Measurements from ENCODE around the gene AKNAD1. TPM values are rescaled to one million over a fixed set of nuclear protein-coding genes. Genes with fewer than 3 reads are reported as not detected.

Gene AKNAD1
- total RNA-seq, 2 experiments from 2014 or later, result not detected

DNA sequence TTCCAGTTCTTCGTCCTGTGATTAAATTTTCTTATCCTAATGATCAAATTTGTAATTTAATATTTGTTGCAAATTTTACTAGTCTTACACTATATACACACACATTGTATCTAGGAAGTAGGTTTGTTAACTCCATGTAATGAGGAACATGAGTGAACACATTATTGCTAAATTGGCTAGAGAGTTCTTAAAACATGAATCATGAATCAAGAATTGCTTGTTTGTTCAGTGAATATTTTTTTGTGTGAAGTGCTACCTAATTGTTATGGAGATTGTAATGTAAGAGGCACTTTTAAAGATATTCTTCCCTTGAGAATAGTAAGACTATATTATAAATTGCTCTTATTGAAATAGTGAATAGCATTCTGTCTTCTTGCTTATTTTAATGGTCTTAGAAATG, 24.5 kb upstream of the AKNAD1 start:
- Mint-ChIP-seq H3K27me3 (no peaks in the 10 kb centered on the region), H3K4me3 (no peak overlapping the region), H3K4me1 (peaks cover 26% of the 10 kb centered on the region), H3K9me3 (no peaks in the 10 kb centered on the region), H3K27ac (no peak overlapping the region), H3K36me3 (ENCODE audit: low read depth) (peaks cover 3% of the 10 kb centered on the region)
- ChIA-PET POLR2A (interaction anchor here (1.0 kb wide), 1 partner anchor 199 kb away, joined by 3 read pairs; no protein-coding TSS in a partner anchor), CTCF (no interaction called here)
- no peak for DNase-seq

DNA sequence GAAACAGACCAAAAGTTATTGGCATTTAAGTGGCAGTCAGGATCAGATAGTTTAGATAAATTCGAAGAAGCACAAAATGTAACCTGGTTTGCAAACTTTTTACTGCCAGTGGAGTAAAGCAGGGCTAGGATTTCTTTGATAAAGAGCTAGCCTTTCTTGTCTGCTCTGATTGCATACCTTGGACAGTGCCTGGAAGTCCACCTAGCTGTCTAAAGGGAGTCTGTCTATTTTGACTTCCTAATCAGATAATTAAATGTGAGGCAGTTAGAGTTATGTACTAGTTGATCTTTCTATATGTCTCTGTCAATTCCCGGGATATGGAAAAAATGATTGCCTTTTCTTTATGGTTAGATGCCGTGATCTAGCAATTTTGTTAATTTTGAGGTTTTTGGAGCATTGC, 24.0 kb upstream of the AKNAD1 start:
- H3K4me1 Mint-ChIP-seq, result peaks cover 31% of the 10 kb centered on the region
- ChIA-PET POLR2A (interaction anchor here (1.0 kb wide), 1 partner anchor 198 kb away, joined by 3 read pairs; no protein-coding TSS in a partner anchor), CTCF (no interaction called here)
- no peaks in the 10 kb centered on the region for H3K27me3 Mint-ChIP-seq
- H3K36me3 Mint-ChIP-seq (ENCODE audit: low read depth), result peaks cover 3% of the 10 kb centered on the region
- no peak overlapping the region for H3K27ac Mint-ChIP-seq
- H3K4me3 Mint-ChIP-seq, result no peak overlapping the region
- DNase-seq, result no peak
- H3K9me3 Mint-ChIP-seq, result no peaks in the 10 kb centered on the region

DNA sequence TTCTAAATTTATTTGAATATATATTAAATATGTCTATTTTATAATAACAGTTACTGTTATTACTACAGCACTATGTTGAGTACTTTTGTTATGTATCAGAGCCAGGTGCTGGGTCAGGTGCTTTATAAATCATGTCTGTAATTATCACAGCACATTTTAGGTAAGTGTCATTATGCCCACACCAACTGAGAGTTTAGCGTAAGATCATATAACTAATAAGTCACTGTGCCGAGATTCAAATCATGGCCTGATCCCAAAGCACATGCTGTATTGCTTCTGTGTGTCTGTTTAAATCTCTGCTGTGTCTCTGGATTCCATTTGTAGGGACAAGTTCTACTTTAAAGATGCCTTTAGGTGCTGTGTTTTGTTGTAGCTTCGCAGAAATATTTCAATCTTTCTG, 21.8 kb upstream of the AKNAD1 start:
- no peak overlapping the region for H3K27ac Mint-ChIP-seq
- no peak for DNase-seq
- POLR2A ChIA-PET, result no interaction called here
- no peaks in the 10 kb centered on the region for H3K36me3 Mint-ChIP-seq (ENCODE audit: low read depth)
- H3K4me1 Mint-ChIP-seq, result peaks cover 35% of the 10 kb centered on the region
- CTCF ChIA-PET, result interaction anchor here (0.7 kb wide), 1 partner anchor 50 kb away, joined by 3 read pairs; no protein-coding TSS in a partner anchor
- H3K9me3 Mint-ChIP-seq, result no peaks in the 10 kb centered on the region
- H3K27me3 Mint-ChIP-seq, result no peaks in the 10 kb centered on the region
- no peak overlapping the region for H3K4me3 Mint-ChIP-seq

DNA sequence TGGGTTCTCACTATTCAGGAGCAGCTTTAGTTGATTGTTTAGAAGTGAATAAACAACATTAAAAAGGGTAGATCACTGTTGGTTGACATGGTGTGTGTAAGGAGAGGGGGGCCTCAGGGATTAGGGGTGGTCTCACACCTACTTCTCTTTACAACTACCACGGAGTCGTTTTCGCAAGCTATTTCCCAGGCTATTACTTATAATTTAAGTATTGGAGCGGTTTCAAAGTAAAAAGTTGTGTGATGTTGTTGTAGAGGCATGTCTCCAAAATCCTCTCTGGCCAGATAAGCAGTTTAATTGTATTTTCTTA, 21.2 kb upstream of the AKNAD1 start:
- ChIA-PET CTCF (interaction anchor here (0.7 to 0.9 kb wide), 2 partner anchors 26 to 49 kb away, joined by 3 read pairs; no protein-coding TSS in a partner anchor), POLR2A (interaction anchor here (0.7 kb wide), 1 partner anchor 16 kb away, joined by 3 read pairs; no protein-coding TSS in a partner anchor)
- H3K4me3 Mint-ChIP-seq, result peak overlapping the region; percentile 94
- peaks cover 2% of the 10 kb centered on the region for H3K27me3 Mint-ChIP-seq
- H3K36me3 Mint-ChIP-seq (ENCODE audit: low read depth), result no peaks in the 10 kb centered on the region
- DNase-seq, result no peak
- peaks cover 35% of the 10 kb centered on the region for H3K4me1 Mint-ChIP-seq
- H3K27ac Mint-ChIP-seq, result no peak overlapping the region
- H3K9me3 Mint-ChIP-seq, result no peaks in the 10 kb centered on the region

DNA sequence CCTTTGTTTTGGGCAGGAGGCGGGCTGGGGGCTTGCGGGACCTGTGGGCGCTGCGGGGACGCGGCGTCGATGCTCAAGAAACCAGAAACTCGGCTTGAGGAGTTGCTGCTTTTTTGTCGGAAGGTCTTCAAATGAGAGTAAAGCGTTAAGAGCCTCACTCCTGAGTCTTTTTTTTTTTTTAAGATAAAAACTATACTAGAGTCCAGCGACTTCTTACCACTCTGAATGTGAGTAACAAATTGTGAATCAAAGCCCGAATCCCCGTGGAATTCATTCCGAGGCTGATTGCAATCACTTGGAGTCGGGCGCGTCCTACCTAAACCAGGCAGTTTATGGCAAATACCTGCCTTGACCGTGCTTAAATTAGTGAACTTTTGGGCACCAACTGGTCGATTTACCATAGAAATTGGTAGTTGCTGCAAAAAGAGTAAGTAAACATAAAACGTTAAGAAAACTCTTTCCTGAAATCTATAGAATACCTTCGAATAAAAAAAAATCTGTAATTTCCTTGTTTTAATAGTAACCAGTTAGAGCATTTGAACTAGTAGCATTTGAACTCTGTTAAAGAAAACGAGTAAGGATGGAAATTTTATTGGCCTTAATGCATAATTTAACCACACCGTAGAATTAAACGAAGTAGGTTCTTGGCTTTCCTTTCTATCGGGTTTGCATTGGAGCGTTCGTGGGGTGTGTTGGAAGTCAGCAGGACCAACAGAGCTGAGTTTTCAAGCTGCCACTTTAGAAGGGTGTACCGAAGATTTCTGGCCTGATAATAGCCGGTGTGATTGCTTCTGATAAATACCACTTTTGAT, 20.7 kb upstream of the AKNAD1 start:
- peak overlapping the region; percentile 94 for H3K4me3 Mint-ChIP-seq
- ChIA-PET POLR2A (interaction anchor here (0.7 to 1.8 kb wide), 9 partner anchors 10 to 317 kb away, joined by 3 to 9 read pairs (median 4); partner anchors contain the start of genes CLCC1, EEIG2 and PRPF38B), CTCF (interaction anchor here (0.7 to 1.2 kb wide), 3 partner anchors 23 to 49 kb away, joined by 3 read pairs; no protein-coding TSS in a partner anchor)
- H3K27ac Mint-ChIP-seq, result peak overlapping the region; percentile 58
- H3K4me1 Mint-ChIP-seq, result peaks cover 35% of the 10 kb centered on the region
- H3K9me3 Mint-ChIP-seq, result no peaks in the 10 kb centered on the region
- H3K36me3 Mint-ChIP-seq (ENCODE audit: low read depth), result no peaks in the 10 kb centered on the region
- H3K27me3 Mint-ChIP-seq, result peaks cover 2% of the 10 kb centered on the region
- DNase-seq, result no peak

GRCh38 chr1:108871050-108871724, 14.3 kb upstream of the AKNAD1 start:
- no peak overlapping the region for H3K27ac Mint-ChIP-seq
- no peak for DNase-seq
- CTCF ChIA-PET, result interaction anchor here (1.0 to 1.1 kb wide), 2 partner anchors 13 to 43 kb away, joined by 3 read pairs; no protein-coding TSS in a partner anchor
- H3K27me3 Mint-ChIP-seq, result peaks cover 20% of the 10 kb centered on the region
- no peaks in the 10 kb centered on the region for H3K9me3 Mint-ChIP-seq
- POLR2A ChIA-PET, result no interaction called here
- H3K4me3 Mint-ChIP-seq, result no peak overlapping the region
- peaks cover 8% of the 10 kb centered on the region for H3K4me1 Mint-ChIP-seq
- no peaks in the 10 kb centered on the region for H3K36me3 Mint-ChIP-seq (ENCODE audit: low read depth)

DNA sequence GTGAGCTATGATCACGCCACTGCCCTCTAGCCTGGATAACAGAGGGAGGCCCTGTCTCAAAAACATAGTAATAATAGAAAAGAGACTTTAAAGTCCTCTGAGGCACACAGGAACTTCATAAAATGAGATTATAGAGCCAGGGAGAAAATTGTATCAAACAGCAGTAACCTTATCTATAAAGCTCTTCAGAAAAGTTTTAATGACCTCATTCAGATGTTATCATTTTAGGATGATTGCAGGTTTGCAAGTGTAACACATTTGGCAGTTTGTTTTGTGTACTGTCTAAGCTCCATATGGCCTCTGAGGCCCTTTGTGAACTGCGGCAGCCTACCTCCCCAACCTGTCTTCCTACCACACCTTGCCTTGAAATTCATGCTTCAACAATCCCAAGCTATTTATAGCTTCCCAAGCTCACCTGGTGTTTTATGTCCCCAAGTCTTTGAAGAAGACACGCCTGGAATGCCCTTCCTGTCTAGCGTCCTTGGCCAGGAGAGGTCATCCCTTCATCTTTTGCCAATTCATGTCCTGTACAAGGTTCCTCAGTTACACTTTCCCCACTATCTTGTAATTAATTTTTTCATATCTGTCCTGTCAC, 8.5 kb upstream of the AKNAD1 start:
- no peaks in the 10 kb centered on the region for H3K36me3 Mint-ChIP-seq (ENCODE audit: low read depth)
- POLR2A ChIA-PET, result interaction anchor here (0.6 to 2.1 kb wide), 2 partner anchors 11 to 46 kb away, joined by 3 to 7 read pairs; partner anchors contain the start of gene GPSM2
- peaks cover 7% of the 10 kb centered on the region for H3K4me1 Mint-ChIP-seq
- no peak overlapping the region for H3K27ac Mint-ChIP-seq
- CTCF ChIA-PET, result interaction anchor here (0.8 to 1.5 kb wide), 3 partner anchors 11 to 36 kb away, joined by 3 to 8 read pairs (median 3); partner anchors contain the start of gene GPSM2
- H3K4me3 Mint-ChIP-seq, result no peak overlapping the region
- peaks cover 20% of the 10 kb centered on the region for H3K27me3 Mint-ChIP-seq
- H3K9me3 Mint-ChIP-seq, result no peaks in the 10 kb centered on the region
- DNase-seq, result no peak

DNA sequence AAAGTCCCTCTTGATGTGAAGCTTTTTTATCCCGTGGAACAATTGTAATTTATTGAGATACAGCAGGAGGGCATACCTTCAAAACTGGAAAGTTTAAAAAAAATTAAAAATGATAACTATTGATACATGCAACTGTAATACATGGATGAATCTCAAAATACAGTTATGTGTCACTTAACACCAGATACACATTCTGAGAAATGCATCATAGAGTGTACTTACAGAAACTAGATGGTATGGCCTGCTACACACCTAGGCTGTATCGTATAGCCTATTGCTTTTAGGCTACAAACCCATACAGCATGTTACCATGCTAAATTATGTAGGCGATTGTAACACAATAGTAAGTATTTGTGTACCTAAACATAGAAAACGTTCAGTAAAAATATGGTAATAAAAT, 7.1 kb upstream of the AKNAD1 start:
- Mint-ChIP-seq H3K27me3 (peaks cover 20% of the 10 kb centered on the region), H3K4me1 (peaks cover 7% of the 10 kb centered on the region), H3K36me3 (ENCODE audit: low read depth) (no peaks in the 10 kb centered on the region), H3K9me3 (no peaks in the 10 kb centered on the region), H3K27ac (no peak overlapping the region), H3K4me3 (no peak overlapping the region)
- no peak for DNase-seq
- ChIA-PET CTCF (interaction anchor here (1.1 kb wide), 1 partner anchor 31 kb away, joined by 3 read pairs; no protein-coding TSS in a partner anchor), POLR2A (interaction anchor here (1.0 kb wide), 1 partner anchor 13 kb away, joined by 3 read pairs; the partner anchor contains the start of gene GPSM2)

DNA sequence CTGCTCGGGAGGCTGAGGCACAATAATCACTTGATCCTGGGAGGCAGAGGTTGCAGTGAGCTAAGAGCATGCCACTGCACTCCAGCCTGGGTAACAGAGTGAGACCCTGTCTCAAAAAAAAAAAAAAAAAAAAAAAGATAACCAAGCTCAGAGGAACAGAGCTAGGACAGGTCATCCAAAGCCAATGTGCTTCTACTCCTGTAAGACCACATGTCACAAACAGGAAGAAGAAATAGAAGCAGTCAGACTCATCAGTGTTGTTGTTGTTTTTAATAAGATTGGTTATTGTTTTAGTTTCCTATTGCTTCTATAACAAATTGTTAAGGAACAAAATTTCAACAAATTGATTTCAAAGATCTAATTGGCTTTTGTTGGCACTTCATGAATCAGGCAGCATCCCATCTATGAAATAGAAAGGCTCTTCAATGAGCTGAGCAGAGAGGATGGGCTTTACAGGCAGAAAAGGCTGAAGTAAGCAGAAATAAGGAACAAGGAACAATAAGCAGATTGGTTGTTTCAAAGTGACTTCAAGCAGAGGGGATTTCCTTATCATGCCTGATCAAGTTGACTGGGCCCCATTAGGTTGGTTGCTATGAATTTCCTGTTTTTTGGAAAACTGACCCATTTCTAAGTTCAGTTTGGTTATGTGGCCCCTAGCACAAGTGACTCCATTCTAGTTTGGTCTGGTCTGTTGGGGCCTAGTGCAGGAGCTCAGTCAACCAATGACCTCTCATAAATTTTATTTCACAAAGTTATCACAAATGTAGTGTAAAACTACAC, 6.0 kb upstream of the AKNAD1 start:
- Mint-ChIP-seq H3K9me3 (no peaks in the 10 kb centered on the region), H3K27me3 (peaks cover 20% of the 10 kb centered on the region), H3K27ac (no peak overlapping the region), H3K4me3 (no peak overlapping the region), H3K4me1 (peaks cover 10% of the 10 kb centered on the region), H3K36me3 (ENCODE audit: low read depth) (no peaks in the 10 kb centered on the region)
- no peak for DNase-seq
- ChIA-PET CTCF (interaction anchor here (0.7 to 1.8 kb wide), 2 partner anchors 34 to 93 kb away, joined by 3 to 6 read pairs; no protein-coding TSS in a partner anchor), POLR2A (interaction anchor here (1.0 to 1.1 kb wide), 3 partner anchors 14 to 201 kb away, joined by 3 to 4 read pairs (median 3); partner anchors contain the start of genes GPSM2 and HENMT1)

DNA sequence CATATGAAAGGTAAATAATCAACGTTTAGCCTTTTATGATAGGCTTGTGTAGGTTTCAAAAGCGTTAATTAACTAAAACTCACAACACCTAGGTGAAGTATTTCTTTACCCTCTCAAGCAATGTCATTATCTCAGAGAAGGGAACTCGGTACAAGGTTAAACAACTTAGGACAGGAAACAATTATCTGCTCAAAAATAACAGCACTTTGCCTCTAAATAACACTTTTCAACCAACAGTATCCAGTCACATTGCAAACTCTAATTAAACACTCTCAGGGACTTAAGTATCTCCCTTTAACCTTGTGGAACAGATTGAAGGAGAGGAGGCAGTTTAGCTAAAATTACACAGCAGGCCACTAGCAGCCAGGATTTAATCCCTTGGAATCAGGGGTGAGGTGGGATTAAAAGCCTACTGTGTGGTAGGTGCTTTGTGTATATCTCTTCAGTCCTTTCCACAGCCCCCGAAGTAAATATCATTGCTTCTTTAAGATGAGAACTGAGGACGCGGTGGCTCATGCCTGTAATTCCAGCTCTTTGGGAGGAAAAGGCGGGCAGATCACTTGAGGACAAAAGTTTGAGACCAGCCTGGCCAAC, 5.2 kb upstream of the AKNAD1 start:
- ChIA-PET CTCF (interaction anchor here (0.7 to 1.8 kb wide), 3 partner anchors 15 to 92 kb away, joined by 3 to 6 read pairs (median 3); no protein-coding TSS in a partner anchor), POLR2A (interaction anchor here (1.1 to 1.3 kb wide), 3 partner anchors 13 to 201 kb away, joined by 3 to 4 read pairs (median 3); partner anchors contain the start of gene HENMT1)
- H3K36me3 Mint-ChIP-seq (ENCODE audit: low read depth), result no peaks in the 10 kb centered on the region
- H3K9me3 Mint-ChIP-seq, result no peaks in the 10 kb centered on the region
- H3K27ac Mint-ChIP-seq, result no peak overlapping the region
- peaks cover 19% of the 10 kb centered on the region for H3K27me3 Mint-ChIP-seq
- H3K4me3 Mint-ChIP-seq, result no peak overlapping the region
- no peak for DNase-seq
- peaks cover 10% of the 10 kb centered on the region for H3K4me1 Mint-ChIP-seq

DNA sequence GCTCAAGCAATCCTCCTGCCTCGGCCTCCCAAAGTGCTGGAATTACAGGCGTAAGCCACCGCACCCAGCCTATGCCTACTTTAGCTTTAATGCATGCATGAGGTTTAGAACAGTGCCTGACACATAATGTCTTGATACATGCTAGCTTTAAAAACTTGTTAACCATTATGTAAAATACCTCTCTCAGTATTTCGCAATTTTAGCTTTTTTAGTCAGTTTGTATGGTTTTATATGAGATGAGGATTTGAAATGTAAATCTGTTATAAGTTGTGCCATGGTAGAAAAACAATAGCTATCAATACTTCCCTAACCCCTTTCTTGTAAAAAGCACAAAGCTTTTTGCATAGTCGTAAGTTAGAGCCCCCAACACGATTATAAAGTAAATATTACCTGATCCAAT, 4.7 kb upstream of the AKNAD1 start:
- POLR2A ChIA-PET, result interaction anchor here (1.1 to 1.3 kb wide), 3 partner anchors 13 to 200 kb away, joined by 3 to 4 read pairs (median 3); partner anchors contain the start of gene HENMT1
- CTCF ChIA-PET, result interaction anchor here (1.0 to 1.8 kb wide), 2 partner anchors 14 to 33 kb away, joined by 3 to 6 read pairs; no protein-coding TSS in a partner anchor
- Mint-ChIP-seq H3K4me1 (peaks cover 10% of the 10 kb centered on the region), H3K27me3 (peaks cover 15% of the 10 kb centered on the region), H3K36me3 (ENCODE audit: low read depth) (peaks cover 1% of the 10 kb centered on the region), H3K4me3 (no peak overlapping the region), H3K27ac (no peak overlapping the region), H3K9me3 (peaks cover under 1% of the 10 kb centered on the region)
- no peak for DNase-seq
